LHCN-M2 (cell line): Measurements from ENCODE around the gene ASL. TPM values are rescaled to one million over a fixed set of nuclear protein-coding genes. Genes with fewer than 3 reads are reported as not detected.
"Not testable (repeated sequence)": the region's sequence is repeated elsewhere in the genome, so short reads cannot be mapped to it uniquely, and the experiment has no call there.

Source experiments
- DNase-seq: peaks from one replicate; pipeline ENCODE4 v3.0.0-alpha.2; 2012; ENCODE audit warnings: low read depth
- polyA plus RNA-seq: library from polyadenylated mRNA; unstranded; fragments of >200 nt; gene quantifications from one replicate; pipeline ENCODE4 v1.2.1, GENCODE V29; 2012; ENCODE audit warnings: missing spikeins
- total RNA-seq: library from RNA; depleted of rRNA; stranded (reverse); fragments of >200 nt; gene quantifications from 2 replicates; pipeline ENCODE4 v1.2.3, GENCODE V29; 2014; rRNA removed

ASL gene
- total RNA-seq: 53.0 and 65.3 TPM in 2 replicates
- polyA plus RNA-seq: 59.4 TPM

- peak; percentile 84 for DNase-seq
Measured at GRCh38 chr7:66075590-66076461, at the start of gene ASL. ASL (plus strand) TSS chr7:66075819; CDS start chr7:66076082, 263 bp downstream.

- not testable (repeated sequence) for DNase-seq
Measured at GRCh38 chr7:66028342-66028741, 47.3 kb upstream of the ASL start.

- DNase-seq: peak; percentile 42
Measured at GRCh38 chr7:66033471-66034385, 41.9 kb upstream of the ASL start.

- not testable (repeated sequence) for DNase-seq
Measured at GRCh38 chr7:66034436-66035010, 41.1 kb upstream of the ASL start.

GRCh38 chr7:66036382-66036781 lies 39.2 kb upstream of the ASL start:
- no peak for DNase-seq

- DNase-seq: no peak
Measured at GRCh38 chr7:66036788-66037187, 38.8 kb upstream of the ASL start.

- no peak for DNase-seq
Measured at GRCh38 chr7:66039094-66039670, 36.4 kb upstream of the ASL start.

GRCh38 chr7:66043681-66044497 lies 31.7 kb upstream of the ASL start:
- DNase-seq: no peak

GRCh38 chr7:66044498-66044854 lies 31.1 kb upstream of the ASL start:
- DNase-seq: not testable (repeated sequence)

- DNase-seq: peak; percentile 97
Measured at GRCh38 chr7:66047426-66047825, 28.2 kb upstream of the ASL start.

GRCh38 chr7:66049886-66050285 lies 25.7 kb upstream of the ASL start:
- not testable (repeated sequence) for DNase-seq

- no peak for DNase-seq
Measured at GRCh38 chr7:66050337-66050957, 25.2 kb upstream of the ASL start.

GRCh38 chr7:66050990-66051448 lies 24.6 kb upstream of the ASL start:
- peak; percentile 92 for DNase-seq

GRCh38 chr7:66052447-66052846 lies 23.2 kb upstream of the ASL start:
- DNase-seq: no peak

- DNase-seq: no peak
Measured at GRCh38 chr7:66054063-66054462, 21.6 kb upstream of the ASL start.

GRCh38 chr7:66055321-66055956 lies 20.2 kb upstream of the ASL start:
- DNase-seq: peak; percentile 55

- DNase-seq: no peak
Measured at GRCh38 chr7:66060796-66061195, 14.8 kb upstream of the ASL start.

GRCh38 chr7:66069732-66070131 lies 5.9 kb upstream of the ASL start:
- no peak for DNase-seq

- DNase-seq: no peak
Measured at GRCh38 chr7:66070222-66070621, 5.4 kb upstream of the ASL start.

GRCh38 chr7:66072208-66072607 lies 3.4 kb upstream of the ASL start:
- not testable (repeated sequence) for DNase-seq
